Naive thymus-derived CD8-positive, alpha-beta T cell (primary cell): ENCODE data around the gene CHST12. TPM values are rescaled to one million over a fixed set of nuclear protein-coding genes. Genes with fewer than 3 reads are reported as not detected.

Experiments
- ATAC-seq, 2 donors: fragments of 150-1000 bp; cut with Tn5 transposase in 1 of 2; sonication (Bioruptor Pico), chemical (Tn5 transposase) in 1 of 2; 1 replicate in 1 of 2; 2 replicates in 1 of 2; pipeline ENCODE4 v1.10.0; 2021; ENCODE audit warnings: mild to moderate bottlenecking in 2 of 2, moderate library complexity in 2 of 2
- POLR2A ChIA-PET: fragments of 350-600 bp; sonication (Branson Sonifier 250); formaldehyde crosslinking; loops from one replicate; lab custom pipeline; 2021; ENCODE audit warnings: antibody characterized with exemption; lab: Charles Lee
- DNase-seq, 10 donors: peaks; one replicate each; pipeline versions ENCODE4 v3.0.0 to v3.0.0-alpha.2; 2020 to 2022
- H3K27ac Mint-ChIP-seq, 10 donors: one replicate each; pipeline ENCODE4 v1.8.0; 2020 to 2022; ENCODE audit warnings: mild to moderate bottlenecking in 10 of 10, mixed read lengths in 10 of 10, moderate library complexity in 4 of 10, inconsistent platforms in 1 of 10
- H3K27me3 Mint-ChIP-seq, 5 donors: one replicate each; pipeline ENCODE4 v1.8.0; 2021 to 2022; ENCODE audit warnings: mixed read lengths in 5 of 5
- H3K36me3 Mint-ChIP-seq, 3 donors: one replicate each; pipeline ENCODE4 v1.8.0; 2020 to 2022; ENCODE audit warnings: mixed read lengths in 3 of 3, mild to moderate bottlenecking in 2 of 3, inconsistent platforms in 1 of 3
- H3K4me1 Mint-ChIP-seq, 4 donors: one replicate each; pipeline ENCODE4 v1.8.0; 2021 to 2022; ENCODE audit warnings: mixed read lengths in 4 of 4
- H3K4me3 Mint-ChIP-seq, 10 donors: one replicate each; pipeline ENCODE4 v1.8.0; 2020 to 2022; ENCODE audit warnings: mild to moderate bottlenecking in 10 of 10, mixed read lengths in 10 of 10, moderate library complexity in 6 of 10, inconsistent platforms in 1 of 10
- H3K9me3 Mint-ChIP-seq, 9 donors: one replicate each; pipeline ENCODE4 v1.8.0; 2020 to 2022; ENCODE audit warnings: mixed read lengths in 9 of 9, mild to moderate bottlenecking in 3 of 9, inconsistent platforms in 1 of 9, moderate library complexity in 1 of 9
- polyA plus RNA-seq, 3 donors: library from polyadenylated mRNA; unstranded; fragments of 300-500 nt; fragmentation: Illumina TruSeq; gene quantifications; one replicate each; pipeline ENCODE4 v1.2.3, GENCODE V29; 2021
- total RNA-seq, 8 experiments: library from RNA in 2 of 8; stranded (reverse) in 2 of 8; gene quantifications; one replicate each; pipeline ENCODE4 v1.2.3 and lab custom pipeline; 2021 to 2026

Gene CHST12
- total RNA-seq (10 to 100 TPM; 19.2 to 19.7 TPM), polyA plus RNA-seq (10 to 100 TPM in 2 of 3 donors, 1 to 10 TPM in 1; 8.9 to 21.7 (median 16.5) TPM), total RNA-seq (lab: John Stamatoyannopoulos, UW) (6.5 to 23.4 (median 17.2) reads per million in 6 experiments)

- Mint-ChIP-seq H3K4me1 (peaks cover 39 to 59% (median 50%) of the 10 kb centered on the region in 4 donors), H3K27me3 (no peaks in the 10 kb centered on the region), H3K36me3 (no peaks in the 10 kb centered on the region), H3K9me3 (no peaks in the 10 kb centered on the region), H3K27ac (peak within 1 kb of the TSS; percentile 82 to 98 (median 88)), H3K4me3 (peak within 1 kb of the TSS; percentile 82 to 95 (median 90))
- peak; percentile 74 to 76 for ATAC-seq
- peak; percentile 93 to 96 (median 94) for DNase-seq
- POLR2A ChIA-PET = interaction anchor here (1.2 to 3.0 kb wide), 2 partner anchors 49 to 108 kb away, joined by 3 to 11 read pairs; partner anchors contain the start of gene EIF3B
These were observed at the start of gene CHST12 for GRCh38 chr7:2403014-2403717. Gene CHST12, plus strand, starts transcription at chr7:2403611. Its CDS starts 29,029 bp downstream, at chr7:2432640.

- Mint-ChIP-seq H3K9me3 (no peaks in the 10 kb centered on the region), H3K4me3 (peak overlapping the region; percentile 88 to 99 (median 94)), H3K27ac (peak overlapping the region; percentile 99 to 100 (median 100)), H3K36me3 (peaks cover 0 to 16% (median 0%) of the 10 kb centered on the region in 3 donors), H3K4me1 (peaks cover 4 to 46% (median 33%) of the 10 kb centered on the region in 4 donors), H3K27me3 (no peaks in the 10 kb centered on the region)
- ATAC-seq (peak; percentile 65 to 70), DNase-seq (peak in 6 of 10 donors; percentile 79 to 93 (median 86))
- POLR2A ChIA-PET = interaction anchor here (0.5 to 3.1 kb wide), 26 partner anchors 13 to 847 kb away, joined by 3 to 11 read pairs (median 4); partner anchors contain the start of genes CHST12, MAD1L1, MRM2 and SNX8
These were observed 49.5 kb upstream of the CHST12 start for GRCh38 chr7:2353936-2354185.

- Mint-ChIP-seq H3K36me3 (peaks cover 0 to 20% (median 2%) of the 10 kb centered on the region in 3 donors), H3K9me3 (no peaks in the 10 kb centered on the region), H3K27me3 (no peaks in the 10 kb centered on the region), H3K27ac (peak within 1 kb of the TSS; percentile 99 to 100 (median 100)), H3K4me1 (peaks cover 9 to 51% (median 37%) of the 10 kb centered on the region in 4 donors), H3K4me3 (peak within 1 kb of the TSS; percentile 88 to 99 (median 94))
- DNase-seq (peak; percentile 79 to 100 (median 89)), ATAC-seq (peak; percentile 89 to 90)
- POLR2A ChIA-PET = interaction anchor here (0.6 to 3.1 kb wide), 25 partner anchors 12 to 848 kb away, joined by 3 to 11 read pairs (median 4); partner anchors contain the start of genes CHST12, MAD1L1, MRM2 and SNX8
These were observed 49.0 kb upstream of the CHST12 start, which contains the start of gene EIF3B for GRCh38 chr7:2354186-2354938. Gene EIF3B, plus strand, starts transcription at chr7:2354827. Its CDS starts 95 bp downstream, at chr7:2354922.

GRCh38 chr7:2354939-2355704 is 48.3 kb upstream of the CHST12 start:
- Mint-ChIP-seq H3K27me3 (no peaks in the 10 kb centered on the region), H3K9me3 (no peaks in the 10 kb centered on the region), H3K4me3 (peak overlapping the region; percentile 84 to 99 (median 94)), H3K27ac (peak overlapping the region in 9 of 10 donors; percentile 13 to 100 (median 100)), H3K36me3 (peaks cover 0 to 28% (median 2%) of the 10 kb centered on the region in 3 donors), H3K4me1 (peaks cover 13 to 58% (median 45%) of the 10 kb centered on the region in 4 donors)
- ATAC-seq = peak in 1 of 2 donors; percentile 5
- peak in 4 of 10 donors; percentile 10 to 19 (median 12) for DNase-seq
- POLR2A ChIA-PET = interaction anchor here (0.8 to 3.1 kb wide), 12 partner anchors 11 to 785 kb away, joined by 3 to 11 read pairs (median 4); partner anchors contain the start of genes MAD1L1 and SNX8

GRCh38 chr7:2355705-2356008 is 47.8 kb upstream of the CHST12 start:
- H3K4me1 Mint-ChIP-seq = peaks cover 13 to 64% (median 50%) of the 10 kb centered on the region in 4 donors
- no peaks in the 10 kb centered on the region for H3K27me3 Mint-ChIP-seq
- H3K4me3 Mint-ChIP-seq = peak overlapping the region; percentile 66 to 99 (median 79)
- ATAC-seq (no peak), DNase-seq (no peak)
- POLR2A ChIA-PET = interaction anchor here (0.8 to 3.1 kb wide), 4 partner anchors 10 to 434 kb away, joined by 3 to 11 read pairs (median 4); no protein-coding TSS in a partner anchor
- peak overlapping the region; percentile 13 to 94 (median 82) for H3K27ac Mint-ChIP-seq
- no peaks in the 10 kb centered on the region for H3K9me3 Mint-ChIP-seq
- peaks cover 0 to 33% (median 2%) of the 10 kb centered on the region in 3 donors for H3K36me3 Mint-ChIP-seq

GRCh38 chr7:2357165-2357564 is 46.2 kb upstream of the CHST12 start:
- Mint-ChIP-seq H3K4me3 (peak overlapping the region; percentile 26 to 99 (median 78)), H3K4me1 (peaks cover 15 to 66% (median 52%) of the 10 kb centered on the region in 4 donors), H3K27ac (peak overlapping the region in 8 of 10 donors; percentile 3 to 83 (median 52)), H3K27me3 (no peaks in the 10 kb centered on the region), H3K9me3 (no peaks in the 10 kb centered on the region), H3K36me3 (peaks cover 0 to 44% (median 7%) of the 10 kb centered on the region in 3 donors)
- DNase-seq = no peak
- POLR2A ChIA-PET = no interaction called here
- ATAC-seq = no peak

GRCh38 chr7:2357571-2357970 is 45.8 kb upstream of the CHST12 start:
- ATAC-seq (no peak), DNase-seq (no peak)
- H3K4me3 Mint-ChIP-seq = peak overlapping the region in 9 of 10 donors; percentile 26 to 99 (median 78)
- peaks cover 15 to 70% (median 52%) of the 10 kb centered on the region in 4 donors for H3K4me1 Mint-ChIP-seq
- no peaks in the 10 kb centered on the region for H3K9me3 Mint-ChIP-seq
- H3K36me3 Mint-ChIP-seq = peaks cover 0 to 48% (median 9%) of the 10 kb centered on the region in 3 donors
- POLR2A ChIA-PET = no interaction called here
- H3K27ac Mint-ChIP-seq = peak overlapping the region in 8 of 10 donors; percentile 3 to 88 (median 72)
- no peaks in the 10 kb centered on the region for H3K27me3 Mint-ChIP-seq

GRCh38 chr7:2358968-2359527 is 44.4 kb upstream of the CHST12 start:
- POLR2A ChIA-PET = no interaction called here
- H3K9me3 Mint-ChIP-seq = no peaks in the 10 kb centered on the region
- peaks cover 15 to 69% (median 48%) of the 10 kb centered on the region in 4 donors for H3K4me1 Mint-ChIP-seq
- H3K27ac Mint-ChIP-seq = peak overlapping the region in 9 of 10 donors; percentile 1 to 72 (median 44)
- no peak for DNase-seq
- ATAC-seq = no peak
- H3K27me3 Mint-ChIP-seq = no peaks in the 10 kb centered on the region
- peak overlapping the region in 8 of 10 donors; percentile 2 to 69 (median 30) for H3K4me3 Mint-ChIP-seq
- H3K36me3 Mint-ChIP-seq = peaks cover 0 to 63% (median 13%) of the 10 kb centered on the region in 3 donors

- H3K27me3 Mint-ChIP-seq = no peaks in the 10 kb centered on the region
- H3K27ac Mint-ChIP-seq = peak overlapping the region in 4 of 10 donors; percentile 1 to 72 (median 45)
- peak overlapping the region in 7 of 10 donors; percentile 2 to 45 (median 31) for H3K4me3 Mint-ChIP-seq
- H3K4me1 Mint-ChIP-seq = peaks cover 15 to 65% (median 45%) of the 10 kb centered on the region in 4 donors
- DNase-seq = no peak
- no peak for ATAC-seq
- H3K36me3 Mint-ChIP-seq = peaks cover 0 to 68% (median 16%) of the 10 kb centered on the region in 3 donors
- POLR2A ChIA-PET = no interaction called here
- no peaks in the 10 kb centered on the region for H3K9me3 Mint-ChIP-seq
These were observed 43.8 kb upstream of the CHST12 start for GRCh38 chr7:2359610-2360009.

- H3K36me3 Mint-ChIP-seq = peaks cover 0 to 80% (median 23%) of the 10 kb centered on the region in 3 donors
- H3K27me3 Mint-ChIP-seq = no peaks in the 10 kb centered on the region
- DNase-seq (no peak), ATAC-seq (no peak)
- peak overlapping the region in 1 of 10 donors; percentile 44 for H3K4me3 Mint-ChIP-seq
- no peaks in the 10 kb centered on the region for H3K9me3 Mint-ChIP-seq
- POLR2A ChIA-PET = no interaction called here
- H3K4me1 Mint-ChIP-seq = peaks cover 16 to 61% (median 43%) of the 10 kb centered on the region in 4 donors
- H3K27ac Mint-ChIP-seq = peak overlapping the region in 2 of 10 donors; percentile 36 to 60
These were observed 42.6 kb upstream of the CHST12 start for GRCh38 chr7:2360796-2361195.

GRCh38 chr7:2362385-2363088 is 40.9 kb upstream of the CHST12 start:
- POLR2A ChIA-PET = no interaction called here
- Mint-ChIP-seq H3K4me3 (no peak overlapping the region), H3K27me3 (no peaks in the 10 kb centered on the region), H3K36me3 (peaks cover 0 to 91% (median 24%) of the 10 kb centered on the region in 3 donors), H3K4me1 (peaks cover 14 to 45% (median 33%) of the 10 kb centered on the region in 4 donors), H3K27ac (peak overlapping the region in 1 of 10 donors; percentile 28), H3K9me3 (no peaks in the 10 kb centered on the region)
- ATAC-seq (no peak), DNase-seq (peak in 1 of 10 donors; percentile 36)
